ENCODE results near the gene CFAP251.

- TF ChIP-seq CTCF (IDR thresholded peaks at IDR 0.05) (no peak), EZH2phosphoT487 (IDR thresholded peaks at IDR 0.05) (no peak), EZH2 (IDR thresholded peaks at IDR 0.05) (no peak)
Observed at GRCh38 chr12:121871467-121871866, 46.9 kb upstream of the CFAP251 start.
